HUES64 (cell line): ENCODE measurements around the gene RIC3.

ENCODE experiments used
- H3K27ac ChIP-seq: 2 replicates; pipeline ENCODE4 v1.7.0; 2013; ENCODE audit warnings: low read depth, low read length, inconsistent platforms
- H3K27me3 ChIP-seq: 2 replicates; pipeline ENCODE4 v1.6.1; 2013; ENCODE audit warnings: mild to moderate bottlenecking, low read length; ENCODE audit not compliant: insufficient read depth
- H3K36me3 ChIP-seq: 2 replicates; pipeline ENCODE4 v1.6.1; 2013; ENCODE audit warnings: mild to moderate bottlenecking, low read length; ENCODE audit not compliant: insufficient read depth
- H3K4me1 ChIP-seq: 2 replicates; pipeline ENCODE4 v1.6.1; 2013; ENCODE audit warnings: mild to moderate bottlenecking, low read length, moderate library complexity; ENCODE audit not compliant: insufficient read depth
- H3K4me3 ChIP-seq: 2 replicates; pipeline ENCODE4 v1.5.1; 2013; ENCODE audit warnings: mild to moderate bottlenecking, low read length, moderate library complexity
- H3K9ac ChIP-seq: 2 replicates; pipeline ENCODE4 v1.6.1; 2013; ENCODE audit warnings: mild to moderate bottlenecking, low read depth, low read length
- H3K9me3 ChIP-seq: 2 replicates; pipeline ENCODE4 v1.6.1; 2013; ENCODE audit warnings: low read depth, low read length; ENCODE audit not compliant: insufficient read depth
- WGBS: fragments of 150-250, 120-280 bp; methylation state at CpG from one replicate; pipeline ENCODE4 v1.1.7; 2013; ENCODE audit warnings: missing lambda C conversion rate; 5-methylcytosine and 5-hydroxymethylcytosine counted together

Gene RIC3

GRCh38 chr11:8066036-8066910, 102.6 kb downstream of the RIC3 start:
- 90% methylated on average over 17 of the region's 17 CpGs for WGBS
- H3K36me3 ChIP-seq, result no peaks in the 10 kb centered on the region
- no peak overlapping the region for H3K9ac ChIP-seq
- no peaks in the 10 kb centered on the region for H3K9me3 ChIP-seq
- H3K4me3 ChIP-seq, result no peak overlapping the region
- no peak overlapping the region for H3K27ac ChIP-seq
- no peaks in the 10 kb centered on the region for H3K27me3 ChIP-seq
- no peaks in the 10 kb centered on the region for H3K4me1 ChIP-seq

- Histone ChIP-seq H3K36me3 (no peaks in the 10 kb centered on the region), H3K9ac (no peak overlapping the region), H3K27ac (no peak overlapping the region), H3K27me3 (no peaks in the 10 kb centered on the region), H3K9me3 (no peaks in the 10 kb centered on the region), H3K4me3 (no peak overlapping the region), H3K4me1 (no peaks in the 10 kb centered on the region)
- WGBS, result 85% methylated on average over 2 of the region's 2 CpGs
Observed at GRCh38 chr11:8065031-8065430, 103.8 kb downstream of the RIC3 start.

GRCh38 chr11:8063324-8063723, 105.5 kb downstream of the RIC3 start:
- Histone ChIP-seq H3K27ac (no peak overlapping the region), H3K27me3 (no peaks in the 10 kb centered on the region), H3K9ac (no peak overlapping the region), H3K9me3 (no peaks in the 10 kb centered on the region), H3K4me1 (no peaks in the 10 kb centered on the region), H3K4me3 (no peak overlapping the region), H3K36me3 (no peaks in the 10 kb centered on the region)
- 95% methylated on average over 7 of the region's 7 CpGs for WGBS

- Histone ChIP-seq H3K4me1 (no peaks in the 10 kb centered on the region), H3K27me3 (no peaks in the 10 kb centered on the region), H3K9me3 (no peaks in the 10 kb centered on the region), H3K36me3 (no peaks in the 10 kb centered on the region), H3K9ac (no peak overlapping the region), H3K4me3 (no peak overlapping the region), H3K27ac (no peak overlapping the region)
- WGBS, result 94% methylated on average over 13 of the region's 13 CpGs
Observed at GRCh38 chr11:8062781-8063257, 106.0 kb downstream of the RIC3 start.

GRCh38 chr11:8061555-8062428, 107.0 kb downstream of the RIC3 start:
- H3K9ac ChIP-seq, result no peak overlapping the region
- H3K27me3 ChIP-seq, result no peaks in the 10 kb centered on the region
- no peak overlapping the region for H3K4me3 ChIP-seq
- H3K36me3 ChIP-seq, result no peaks in the 10 kb centered on the region
- WGBS, result 85% methylated on average over 22 of the region's 22 CpGs
- H3K9me3 ChIP-seq, result no peaks in the 10 kb centered on the region
- H3K27ac ChIP-seq, result no peak overlapping the region
- H3K4me1 ChIP-seq, result no peaks in the 10 kb centered on the region

GRCh38 chr11:8060801-8061554, 107.8 kb downstream of the RIC3 start:
- no peak overlapping the region for H3K9ac ChIP-seq
- 88% methylated on average over 12 of the region's 12 CpGs for WGBS
- no peaks in the 10 kb centered on the region for H3K4me1 ChIP-seq
- H3K27ac ChIP-seq, result no peak overlapping the region
- H3K27me3 ChIP-seq, result no peaks in the 10 kb centered on the region
- H3K36me3 ChIP-seq, result no peaks in the 10 kb centered on the region
- no peaks in the 10 kb centered on the region for H3K9me3 ChIP-seq
- H3K4me3 ChIP-seq, result no peak overlapping the region

- WGBS, result 92% methylated on average over 3 of the region's 3 CpGs
- H3K9me3 ChIP-seq, result no peaks in the 10 kb centered on the region
- H3K27ac ChIP-seq, result no peak overlapping the region
- H3K4me3 ChIP-seq, result no peak overlapping the region
- H3K36me3 ChIP-seq, result no peaks in the 10 kb centered on the region
- H3K4me1 ChIP-seq, result no peaks in the 10 kb centered on the region
- H3K9ac ChIP-seq, result no peak overlapping the region
- H3K27me3 ChIP-seq, result no peaks in the 10 kb centered on the region
Observed at GRCh38 chr11:8060146-8060719, 108.6 kb downstream of the RIC3 start.

GRCh38 chr11:8059571-8060011, 109.2 kb downstream of the RIC3 start:
- no peaks in the 10 kb centered on the region for H3K27me3 ChIP-seq
- no peaks in the 10 kb centered on the region for H3K4me1 ChIP-seq
- no peak overlapping the region for H3K27ac ChIP-seq
- no peaks in the 10 kb centered on the region for H3K36me3 ChIP-seq
- 75% methylated on average over 10 of the region's 10 CpGs for WGBS
- no peaks in the 10 kb centered on the region for H3K9me3 ChIP-seq
- no peak overlapping the region for H3K9ac ChIP-seq
- no peak overlapping the region for H3K4me3 ChIP-seq

GRCh38 chr11:8059030-8059429, 109.8 kb downstream of the RIC3 start:
- no peaks in the 10 kb centered on the region for H3K27me3 ChIP-seq
- WGBS, result 88% methylated on average over 8 of the region's 8 CpGs
- no peaks in the 10 kb centered on the region for H3K9me3 ChIP-seq
- H3K36me3 ChIP-seq, result no peaks in the 10 kb centered on the region
- no peak overlapping the region for H3K4me3 ChIP-seq
- no peak overlapping the region for H3K27ac ChIP-seq
- no peaks in the 10 kb centered on the region for H3K4me1 ChIP-seq
- H3K9ac ChIP-seq, result no peak overlapping the region

- Histone ChIP-seq H3K27ac (no peak overlapping the region), H3K4me3 (no peak overlapping the region), H3K36me3 (no peaks in the 10 kb centered on the region), H3K27me3 (no peaks in the 10 kb centered on the region), H3K4me1 (no peaks in the 10 kb centered on the region), H3K9me3 (no peaks in the 10 kb centered on the region), H3K9ac (no peak overlapping the region)
- WGBS, result 94% methylated on average over 8 of the region's 9 CpGs
Observed at GRCh38 chr11:8058216-8058615, 110.6 kb downstream of the RIC3 start.
